ENCODE results near the gene PSAPL1. TPM values are rescaled to one million over a fixed set of nuclear protein-coding genes. Genes with fewer than 3 reads are reported as not detected.
A peak's percentile ranks its signal among the peaks of the same experiment; 100 is the strongest.

Gene PSAPL1
- polyA plus RNA-seq, 1 of the 3 experiments (the other 2 are of a cell fraction): 0.03 TPM

DNA sequence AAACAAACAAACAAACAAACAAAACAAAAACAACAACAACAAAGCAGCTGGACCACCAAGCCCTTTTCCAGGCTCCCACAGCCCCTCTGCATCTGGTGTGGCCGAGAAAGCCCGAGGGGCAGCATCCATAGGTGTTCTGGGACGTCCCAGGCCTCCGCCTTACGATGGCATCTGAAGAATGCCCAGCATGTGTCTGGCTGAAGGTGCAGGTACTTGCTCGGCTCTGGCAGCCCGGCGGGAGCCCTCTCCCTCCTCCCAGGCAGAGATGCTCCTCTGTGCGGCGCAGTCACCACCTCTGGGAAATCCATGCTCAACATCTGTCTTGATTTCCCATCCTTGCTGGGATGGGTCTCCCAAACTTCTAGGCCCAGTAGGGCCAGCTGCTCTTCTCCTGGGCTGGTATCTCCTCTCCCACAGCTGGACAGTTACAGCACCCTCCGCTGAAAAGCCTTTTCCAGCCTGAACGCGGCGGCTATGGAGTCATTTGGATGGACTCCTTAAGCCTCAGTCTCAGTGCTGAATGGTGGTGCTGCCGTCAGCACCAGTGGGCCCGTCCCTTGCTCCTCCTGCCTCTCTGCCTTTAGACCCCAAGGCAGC lies 4.3 kb downstream of the PSAPL1 start:
- H2AFZ ChIP-seq (ENCODE audit: low read depth): no peak overlapping the region
- no peak overlapping the region for H3K4me3 ChIP-seq (ENCODE audit: low read depth in 2 of 2, low read length in 1 of 2)
- H3K9ac ChIP-seq: no peak overlapping the region
- no peaks in the 10 kb centered on the region; a peak in 1 of 4 replicates for H3K4me1 ChIP-seq (ENCODE audit: control insufficient read depth in 1 of 2, insufficient read depth in 2 of 2, low read depth in 1 of 2, low read length in 1 of 2)
- WGBS (ENCODE audit: low lambda C conversion rate): 76% methylated on average over 9 of the region's 16 CpGs
- no peaks in the 10 kb centered on the region for H3K36me3 ChIP-seq (replicated peaks in 1 of 2; ENCODE audit: control insufficient read depth in 1 of 2, insufficient read depth in 2 of 2, low read length in 1 of 2)
- no peaks in the 10 kb centered on the region for H3F3A ChIP-seq (replicated peaks; ENCODE audit: insufficient read depth)
- no peaks in the 10 kb centered on the region for H3K27me3 ChIP-seq (ENCODE audit: insufficient read depth)
- no peaks in the 10 kb centered on the region for H3K9me2 ChIP-seq
- H3K9me3 ChIP-seq: no peaks in the 10 kb centered on the region
- POLR2A ChIA-PET: no interaction called here
- no peaks in the 10 kb centered on the region for H4K20me1 ChIP-seq (ENCODE audit: insufficient read depth)
- TF ChIP-seq YY1 (IDR thresholded peaks at IDR 0.05; ENCODE audit: low read depth): no peak
- no peak for TF ChIP-seq SIN3A (IDR thresholded peaks at IDR 0.05; ENCODE audit: borderline replicate concordance, low read depth, low read length)
- TF ChIP-seq, protein P1, sequence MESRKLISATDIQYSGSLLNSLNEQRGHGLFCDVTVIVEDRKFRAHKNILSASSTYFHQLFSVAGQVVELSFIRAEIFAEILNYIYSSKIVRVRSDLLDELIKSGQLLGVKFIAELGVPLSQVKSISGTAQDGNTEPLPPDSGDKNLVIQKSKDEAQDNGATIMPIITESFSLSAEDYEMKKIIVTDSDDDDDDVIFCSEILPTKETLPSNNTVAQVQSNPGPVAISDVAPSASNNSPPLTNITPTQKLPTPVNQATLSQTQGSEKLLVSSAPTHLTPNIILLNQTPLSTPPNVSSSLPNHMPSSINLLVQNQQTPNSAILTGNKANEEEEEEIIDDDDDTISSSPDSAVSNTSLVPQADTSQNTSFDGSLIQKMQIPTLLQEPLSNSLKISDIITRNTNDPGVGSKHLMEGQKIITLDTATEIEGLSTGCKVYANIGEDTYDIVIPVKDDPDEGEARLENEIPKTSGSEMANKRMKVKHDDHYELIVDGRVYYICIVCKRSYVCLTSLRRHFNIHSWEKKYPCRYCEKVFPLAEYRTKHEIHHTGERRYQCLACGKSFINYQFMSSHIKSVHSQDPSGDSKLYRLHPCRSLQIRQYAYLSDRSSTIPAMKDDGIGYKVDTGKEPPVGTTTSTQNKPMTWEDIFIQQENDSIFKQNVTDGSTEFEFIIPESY (IDR thresholded peaks at IDR 0.05; ENCODE audit: borderline replicate concordance, low read depth): no peak
- TF ChIP-seq, protein P2, sequence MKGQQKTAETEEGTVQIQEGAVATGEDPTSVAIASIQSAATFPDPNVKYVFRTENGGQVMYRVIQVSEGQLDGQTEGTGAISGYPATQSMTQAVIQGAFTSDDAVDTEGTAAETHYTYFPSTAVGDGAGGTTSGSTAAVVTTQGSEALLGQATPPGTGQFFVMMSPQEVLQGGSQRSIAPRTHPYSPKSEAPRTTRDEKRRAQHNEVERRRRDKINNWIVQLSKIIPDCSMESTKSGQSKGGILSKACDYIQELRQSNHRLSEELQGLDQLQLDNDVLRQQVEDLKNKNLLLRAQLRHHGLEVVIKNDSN (IDR thresholded peaks at IDR 0.05; ENCODE audit: borderline replicate concordance, low read depth): no peak
- TF ChIP-seq, protein P3, sequence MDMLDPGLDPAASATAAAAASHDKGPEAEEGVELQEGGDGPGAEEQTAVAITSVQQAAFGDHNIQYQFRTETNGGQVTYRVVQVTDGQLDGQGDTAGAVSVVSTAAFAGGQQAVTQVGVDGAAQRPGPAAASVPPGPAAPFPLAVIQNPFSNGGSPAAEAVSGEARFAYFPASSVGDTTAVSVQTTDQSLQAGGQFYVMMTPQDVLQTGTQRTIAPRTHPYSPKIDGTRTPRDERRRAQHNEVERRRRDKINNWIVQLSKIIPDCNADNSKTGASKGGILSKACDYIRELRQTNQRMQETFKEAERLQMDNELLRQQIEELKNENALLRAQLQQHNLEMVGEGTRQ (IDR thresholded peaks at IDR 0.05; ENCODE audit: borderline replicate concordance, low read depth, low read length): no peak
- no peak for TF ChIP-seq FOXM1 (IDR thresholded peaks at IDR 0.05; ENCODE audit: low read depth)
- no peak for TF ChIP-seq ELF1 (IDR thresholded peaks at IDR 0.05)
- no peak for TF ChIP-seq GABPA (IDR thresholded peaks at IDR 0.05; ENCODE audit: low read depth)
- TF ChIP-seq RCOR1 (IDR thresholded peaks at IDR 0.05; ENCODE audit: low read length): no peak
- TF ChIP-seq, protein P4, sequence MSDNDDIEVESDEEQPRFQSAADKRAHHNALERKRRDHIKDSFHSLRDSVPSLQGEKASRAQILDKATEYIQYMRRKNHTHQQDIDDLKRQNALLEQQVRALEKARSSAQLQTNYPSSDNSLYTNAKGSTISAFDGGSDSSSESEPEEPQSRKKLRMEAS (IDR thresholded peaks at IDR 0.05; ENCODE audit: low read depth): no peak
- CTCF ChIA-PET: no interaction called here
- no peak overlapping the region for H3K4me2 ChIP-seq
- H3K79me2 ChIP-seq (ENCODE audit: insufficient read depth): no peaks in the 10 kb centered on the region
- DNase-seq: no peak
- H3K27ac ChIP-seq (ENCODE audit: low read depth in 2 of 2, low read length in 1 of 2): no peak overlapping the region

DNA sequence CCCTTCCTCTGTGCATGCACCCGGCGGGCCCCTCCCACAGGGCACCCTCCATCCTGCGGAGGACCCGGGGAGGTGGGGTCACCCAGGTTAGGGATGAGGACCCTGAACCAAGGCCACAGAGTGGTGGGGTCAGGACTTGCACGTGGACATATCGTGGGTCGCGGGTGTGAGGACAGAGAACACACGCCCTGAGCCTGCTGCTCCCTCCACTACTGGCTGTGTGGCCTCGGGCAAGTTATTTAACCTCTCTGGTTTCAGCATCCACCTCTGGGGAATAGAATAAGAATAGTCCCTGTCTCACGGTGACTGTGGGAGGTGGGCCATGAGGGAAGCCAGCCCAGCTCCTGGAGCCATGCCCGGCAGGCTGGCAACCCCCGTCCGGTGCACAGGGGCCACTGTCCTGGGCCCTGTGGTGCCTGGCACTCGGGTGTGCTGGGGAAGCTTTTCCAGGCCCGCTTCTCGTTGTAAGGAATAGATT lies 5.1 kb downstream of the PSAPL1 start:
- H3K4me2 ChIP-seq: no peak overlapping the region
- no peak overlapping the region for H3K27ac ChIP-seq (ENCODE audit: low read depth in 2 of 2, low read length in 1 of 2)
- DNase-seq: peak; percentile 24
- no peak overlapping the region for H3K4me3 ChIP-seq (ENCODE audit: low read depth in 2 of 2, low read length in 1 of 2)
- H4K20me1 ChIP-seq (ENCODE audit: insufficient read depth): no peaks in the 10 kb centered on the region
- TF ChIP-seq FOSL2 (IDR thresholded peaks at IDR 0.05; ENCODE audit: borderline replicate concordance, low read depth) (no peak), MEF2A (IDR thresholded peaks at IDR 0.05; ENCODE audit: borderline replicate concordance, low read depth) (no peak), FOXJ3 (CRISPR knock-in tag; IDR thresholded peaks at IDR 0.05) (no peak), PBX3 (IDR thresholded peaks at IDR 0.05) (no peak), EP300 (IDR thresholded peaks at IDR 0.05; ENCODE audit: borderline replicate concordance in 1 of 2, low read depth in 1 of 2, low read length in 1 of 2) (no peak)
- TF ChIP-seq, protein P2 (IDR thresholded peaks at IDR 0.05; ENCODE audit: borderline replicate concordance, low read depth): no peak
- TF ChIP-seq, protein P1 (IDR thresholded peaks at IDR 0.05; ENCODE audit: borderline replicate concordance, low read depth): no peak
- TF ChIP-seq, protein P3 (IDR thresholded peaks at IDR 0.05; ENCODE audit: borderline replicate concordance, low read depth, low read length): no peak
- no peak overlapping the region for H2AFZ ChIP-seq (ENCODE audit: low read depth)
- H3K9me3 ChIP-seq: no peaks in the 10 kb centered on the region
- WGBS (ENCODE audit: low lambda C conversion rate): 67% methylated on average over 14 of the region's 17 CpGs
- ChIA-PET POLR2A (no interaction called here), CTCF (no interaction called here)
- H3K4me1 ChIP-seq (ENCODE audit: control insufficient read depth in 1 of 2, insufficient read depth in 2 of 2, low read depth in 1 of 2, low read length in 1 of 2): no peaks in the 10 kb centered on the region; a peak in 1 of 4 replicates
- H3F3A ChIP-seq (replicated peaks; ENCODE audit: insufficient read depth): no peaks in the 10 kb centered on the region
- no peak overlapping the region for H3K9ac ChIP-seq
- H3K27me3 ChIP-seq (ENCODE audit: insufficient read depth): no peaks in the 10 kb centered on the region
- no peaks in the 10 kb centered on the region for H3K9me2 ChIP-seq
- no peaks in the 10 kb centered on the region for H3K36me3 ChIP-seq (replicated peaks in 1 of 2; ENCODE audit: control insufficient read depth in 1 of 2, insufficient read depth in 2 of 2, low read length in 1 of 2)
- no peaks in the 10 kb centered on the region for H3K79me2 ChIP-seq (ENCODE audit: insufficient read depth)
